ENCODE data around the gene ATP10A. TPM values are rescaled to one million over a fixed set of nuclear protein-coding genes. Genes with fewer than 3 reads are reported as not detected.

The ATP10A gene
- total and polyA plus RNA-seq, 2 experiments from 2014 or later, result 0.75 to 0.77 TPM

DNA sequence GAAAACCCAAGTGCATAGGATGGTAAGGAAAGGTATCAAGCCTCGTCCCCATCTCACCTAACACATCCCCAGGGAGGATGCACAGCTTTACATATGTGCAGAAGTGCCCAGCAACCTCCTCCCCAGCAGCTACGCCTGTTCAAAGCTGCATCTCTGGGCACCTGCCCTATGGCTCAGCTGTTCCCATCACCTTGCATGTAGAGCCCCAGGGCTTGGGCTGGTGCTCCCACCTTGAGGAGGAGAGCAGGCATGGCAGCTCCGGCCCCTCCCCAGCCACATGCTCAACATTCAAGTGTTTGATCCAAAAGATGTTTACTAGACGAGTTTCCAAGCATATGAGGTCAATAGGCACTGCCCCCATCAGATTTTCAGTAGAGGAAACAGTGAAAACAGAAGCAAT lies 173.5 kb downstream of the ATP10A start:
- H3K9me3 ChIP-seq (ENCODE audit: low read depth), result no peaks in the 10 kb centered on the region

DNA sequence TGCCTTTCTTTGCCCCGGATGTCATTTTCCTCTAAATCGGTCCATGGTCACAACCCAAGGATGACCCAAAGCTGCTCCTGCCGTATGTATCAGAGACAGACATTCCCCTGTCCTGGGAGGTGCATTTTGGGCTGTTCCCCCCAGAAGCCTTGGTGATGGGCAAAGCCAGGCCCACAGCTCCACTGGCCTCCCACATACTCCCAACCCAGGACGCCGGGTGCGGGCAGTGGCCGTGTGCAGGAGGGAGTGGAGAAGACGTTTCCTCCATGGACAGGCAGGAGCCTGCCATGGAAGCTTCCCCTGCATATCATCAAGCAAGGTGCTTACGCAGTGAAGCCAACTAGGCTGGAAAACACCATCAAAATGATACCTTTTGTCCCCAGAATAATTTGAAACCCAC lies 175.0 kb downstream of the ATP10A start:
- no peak for DNase-seq (ENCODE audit: low spot score)
- Histone ChIP-seq H3K4me3 (no peak overlapping the region), H3K36me3 (replicated peaks; ENCODE audit: insufficient read depth, low read depth) (no peaks in the 10 kb centered on the region), H3K9me2 (replicated peaks; ENCODE audit: insufficient read depth) (no peaks in the 10 kb centered on the region), H3K4me2 (no peak overlapping the region), H3K4me1 (ENCODE audit: insufficient read depth) (peaks cover 7% of the 10 kb centered on the region), H2AFZ (no peak overlapping the region), H3K27me3 (no peaks in the 10 kb centered on the region), H4K20me1 (ENCODE audit: insufficient read depth, poor library complexity, severe bottlenecking) (no peaks in the 10 kb centered on the region), H3K79me2 (no peaks in the 10 kb centered on the region), H3K27ac (no peak overlapping the region), H3K9me3 (ENCODE audit: low read depth) (no peaks in the 10 kb centered on the region)
- WGBS (ENCODE audit: low lambda C conversion rate, missing lambda C conversion rate), result 93% methylated on average over 9 of the region's 9 CpGs
- TF ChIP-seq, protein P1, sequence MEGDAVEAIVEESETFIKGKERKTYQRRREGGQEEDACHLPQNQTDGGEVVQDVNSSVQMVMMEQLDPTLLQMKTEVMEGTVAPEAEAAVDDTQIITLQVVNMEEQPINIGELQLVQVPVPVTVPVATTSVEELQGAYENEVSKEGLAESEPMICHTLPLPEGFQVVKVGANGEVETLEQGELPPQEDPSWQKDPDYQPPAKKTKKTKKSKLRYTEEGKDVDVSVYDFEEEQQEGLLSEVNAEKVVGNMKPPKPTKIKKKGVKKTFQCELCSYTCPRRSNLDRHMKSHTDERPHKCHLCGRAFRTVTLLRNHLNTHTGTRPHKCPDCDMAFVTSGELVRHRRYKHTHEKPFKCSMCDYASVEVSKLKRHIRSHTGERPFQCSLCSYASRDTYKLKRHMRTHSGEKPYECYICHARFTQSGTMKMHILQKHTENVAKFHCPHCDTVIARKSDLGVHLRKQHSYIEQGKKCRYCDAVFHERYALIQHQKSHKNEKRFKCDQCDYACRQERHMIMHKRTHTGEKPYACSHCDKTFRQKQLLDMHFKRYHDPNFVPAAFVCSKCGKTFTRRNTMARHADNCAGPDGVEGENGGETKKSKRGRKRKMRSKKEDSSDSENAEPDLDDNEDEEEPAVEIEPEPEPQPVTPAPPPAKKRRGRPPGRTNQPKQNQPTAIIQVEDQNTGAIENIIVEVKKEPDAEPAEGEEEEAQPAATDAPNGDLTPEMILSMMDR (IDR thresholded peaks at IDR 0.05; ENCODE audit: poor library complexity), result no peak
- TF ChIP-seq EZH2phosphoT487 (IDR thresholded peaks at IDR 0.05; ENCODE audit: low read depth, severe bottlenecking, unreplicated experiment) (no peak), EZH2 (IDR thresholded peaks at IDR 0.05; ENCODE audit: borderline replicate concordance) (no peak)

More for the DNA sequence above, 173.5 kb downstream of the ATP10A start:
- Histone ChIP-seq H4K20me1 (ENCODE audit: insufficient read depth, poor library complexity, severe bottlenecking) (no peaks in the 10 kb centered on the region), H3K27me3 (no peaks in the 10 kb centered on the region), H3K9me2 (replicated peaks; ENCODE audit: insufficient read depth) (no peaks in the 10 kb centered on the region), H3K4me1 (ENCODE audit: insufficient read depth) (peaks cover 2% of the 10 kb centered on the region), H3K36me3 (replicated peaks; ENCODE audit: insufficient read depth, low read depth) (no peaks in the 10 kb centered on the region), H3K4me3 (no peak overlapping the region), H3K4me2 (no peak overlapping the region), H3K27ac (no peak overlapping the region), H3K79me2 (no peaks in the 10 kb centered on the region), H2AFZ (no peak overlapping the region)
- TF ChIP-seq, protein P1 (IDR thresholded peaks at IDR 0.05; ENCODE audit: poor library complexity), result no peak
- WGBS (ENCODE audit: low lambda C conversion rate, missing lambda C conversion rate), result 76% methylated on average over 4 of the region's 4 CpGs
- no peak for DNase-seq (ENCODE audit: low spot score)

DNA sequence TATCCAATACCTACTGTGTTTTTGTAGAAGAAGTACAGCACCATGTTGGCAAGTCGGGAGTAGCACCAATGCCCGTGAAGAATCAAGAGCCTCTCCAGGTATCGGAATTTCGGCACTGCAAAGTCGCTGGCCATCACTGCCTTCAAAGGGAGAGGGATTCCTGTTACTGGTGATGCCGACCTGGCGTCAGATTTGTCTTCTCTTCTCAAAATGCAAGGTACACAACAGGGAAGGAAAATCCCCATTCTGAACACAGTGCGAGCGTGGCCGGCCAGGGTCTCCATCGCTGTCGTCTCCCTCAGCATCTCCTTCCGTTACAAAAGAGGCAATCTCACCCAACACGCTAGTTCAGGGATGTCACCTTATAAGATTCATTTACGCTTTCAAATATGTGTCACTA lies 175.4 kb downstream of the ATP10A start:
- TF ChIP-seq, protein P1 (IDR thresholded peaks at IDR 0.05; ENCODE audit: poor library complexity), result no peak
- TF ChIP-seq EZH2phosphoT487 (IDR thresholded peaks at IDR 0.05; ENCODE audit: low read depth, severe bottlenecking, unreplicated experiment), result no peak
- TF ChIP-seq EZH2 (IDR thresholded peaks at IDR 0.05; ENCODE audit: borderline replicate concordance), result no peak
- Histone ChIP-seq H2AFZ (no peak overlapping the region), H3K79me2 (no peaks in the 10 kb centered on the region), H3K4me1 (ENCODE audit: insufficient read depth) (peaks cover 7% of the 10 kb centered on the region), H3K36me3 (replicated peaks; ENCODE audit: insufficient read depth, low read depth) (no peaks in the 10 kb centered on the region), H3K9me3 (ENCODE audit: low read depth) (no peaks in the 10 kb centered on the region), H3K4me2 (no peak overlapping the region), H3K4me3 (no peak overlapping the region), H3K27ac (no peak overlapping the region), H3K9me2 (replicated peaks; ENCODE audit: insufficient read depth) (no peaks in the 10 kb centered on the region), H3K27me3 (no peaks in the 10 kb centered on the region), H4K20me1 (ENCODE audit: insufficient read depth, poor library complexity, severe bottlenecking) (no peaks in the 10 kb centered on the region)
- WGBS (ENCODE audit: low lambda C conversion rate, missing lambda C conversion rate), result 98% methylated on average over 15 of the region's 15 CpGs
- no peak for DNase-seq (ENCODE audit: low spot score)

DNA sequence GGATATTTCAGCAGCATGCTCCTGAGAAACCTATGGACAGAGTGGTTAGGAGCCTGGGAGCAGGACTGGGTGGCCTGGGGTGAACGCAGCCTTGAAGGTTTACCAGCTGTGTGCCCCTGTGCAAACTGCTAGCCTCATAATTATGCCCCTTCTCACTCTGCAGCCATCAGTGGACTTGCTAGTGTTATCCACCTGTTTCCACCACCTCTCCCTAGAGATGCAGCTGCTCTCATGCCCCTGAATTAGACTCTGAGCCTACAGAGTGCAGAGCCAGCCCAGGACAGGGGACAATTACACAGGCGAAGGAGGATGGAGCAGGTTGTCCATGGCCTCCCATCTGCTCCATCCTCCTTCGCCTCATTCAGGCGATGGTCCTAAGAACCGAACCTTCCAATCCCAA lies 175.9 kb downstream of the ATP10A start:
- Histone ChIP-seq H3K9me2 (replicated peaks; ENCODE audit: insufficient read depth) (no peaks in the 10 kb centered on the region), H3K9me3 (ENCODE audit: low read depth) (no peaks in the 10 kb centered on the region), H2AFZ (no peak overlapping the region), H3K36me3 (replicated peaks; ENCODE audit: insufficient read depth, low read depth) (no peaks in the 10 kb centered on the region), H4K20me1 (ENCODE audit: insufficient read depth, poor library complexity, severe bottlenecking) (no peaks in the 10 kb centered on the region), H3K27ac (no peak overlapping the region), H3K4me2 (no peak overlapping the region), H3K27me3 (no peaks in the 10 kb centered on the region), H3K4me3 (no peak overlapping the region), H3K4me1 (ENCODE audit: insufficient read depth) (peaks cover 7% of the 10 kb centered on the region), H3K79me2 (no peaks in the 10 kb centered on the region)
- TF ChIP-seq EZH2phosphoT487 (IDR thresholded peaks at IDR 0.05; ENCODE audit: low read depth, severe bottlenecking, unreplicated experiment), result no peak
- TF ChIP-seq, protein P1 (IDR thresholded peaks at IDR 0.05; ENCODE audit: poor library complexity), result no peak
- no peak for TF ChIP-seq EZH2 (IDR thresholded peaks at IDR 0.05; ENCODE audit: borderline replicate concordance)
- DNase-seq (ENCODE audit: low spot score), result no peak
- WGBS (ENCODE audit: low lambda C conversion rate, missing lambda C conversion rate), result 93% methylated on average over 5 of the region's 5 CpGs
